ENCODE data around the gene TPM1.

TPM1 gene

DNA sequence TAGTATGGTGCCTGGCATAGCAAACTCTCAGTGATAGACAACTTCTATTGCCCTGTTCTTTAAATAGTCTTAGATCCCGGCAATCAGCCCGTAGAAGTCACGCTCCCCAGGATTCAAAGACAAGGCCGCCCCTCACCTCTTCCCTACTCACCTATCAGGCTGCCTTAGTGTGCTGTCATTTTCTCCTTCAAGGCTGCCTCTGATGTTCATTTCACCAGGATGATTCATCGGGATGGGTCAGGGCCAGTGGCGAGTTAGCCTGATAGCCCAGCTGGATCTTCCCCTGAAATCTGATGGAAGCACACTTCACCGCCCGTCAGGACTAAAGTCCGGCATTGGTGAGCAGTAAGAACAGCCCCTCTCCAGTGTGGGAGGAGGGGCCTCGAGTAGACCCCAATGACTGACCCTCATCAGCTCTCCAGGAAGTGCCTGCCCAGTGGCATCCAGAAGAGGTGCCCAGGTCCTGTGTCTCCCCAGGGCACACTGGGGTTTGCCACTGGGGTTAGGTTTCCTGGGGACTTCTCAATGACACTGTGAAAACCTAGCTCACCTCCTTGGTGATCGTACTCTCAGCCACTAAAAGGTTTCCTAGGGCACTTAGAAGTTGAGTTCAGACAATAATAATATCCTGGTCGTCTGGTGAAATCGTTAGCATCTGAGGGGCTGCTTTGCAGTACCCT is 37.5 kb downstream of the TPM1 start:
- H3K36me3 Mint-ChIP-seq (ENCODE audit: low read depth): no peaks in the 10 kb centered on the region
- H3K9me3 Mint-ChIP-seq: no peaks in the 10 kb centered on the region
- no peak for DNase-seq
- no peak overlapping the region for H3K4me3 Mint-ChIP-seq
- H3K4me1 Mint-ChIP-seq (ENCODE audit: low read depth): peaks cover 8% of the 10 kb centered on the region
- no peak overlapping the region for H3K27ac Mint-ChIP-seq
- peaks cover 17% of the 10 kb centered on the region for H3K27me3 Mint-ChIP-seq

DNA sequence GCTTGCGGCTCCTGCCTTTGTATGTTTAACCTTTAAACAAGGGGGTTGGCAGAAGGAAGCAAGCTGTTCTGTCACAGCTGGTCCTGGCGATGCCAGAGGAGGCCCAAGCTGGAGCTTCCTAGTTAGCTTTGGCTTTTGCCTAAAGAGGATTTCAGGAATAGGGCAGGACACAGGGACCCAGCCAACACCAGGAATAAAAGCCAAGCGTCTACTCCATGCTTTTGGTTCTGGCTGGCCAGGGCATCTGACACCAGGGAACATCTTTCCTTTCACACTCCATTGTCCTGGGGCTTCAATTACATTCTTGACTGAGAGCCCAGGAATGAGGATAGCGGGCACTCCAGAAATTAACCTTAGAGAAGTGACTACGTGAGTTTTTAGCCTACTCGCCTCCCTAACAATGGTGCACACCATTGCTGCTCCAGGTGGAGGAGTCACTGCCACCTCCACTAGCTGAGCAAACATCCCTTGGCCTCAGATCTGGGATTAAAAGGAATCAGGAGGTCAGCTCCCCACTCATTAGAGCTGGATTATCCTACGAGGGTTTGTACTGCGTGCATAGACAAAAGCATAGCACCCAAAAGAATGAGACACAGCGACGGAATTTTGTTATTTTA is 38.2 kb downstream of the TPM1 start:
- no peak for DNase-seq
- H3K4me3 Mint-ChIP-seq: no peak overlapping the region
- peaks cover 17% of the 10 kb centered on the region for H3K27me3 Mint-ChIP-seq
- H3K27ac Mint-ChIP-seq: no peak overlapping the region
- H3K4me1 Mint-ChIP-seq (ENCODE audit: low read depth): peaks cover 4% of the 10 kb centered on the region
- H3K36me3 Mint-ChIP-seq (ENCODE audit: low read depth): no peaks in the 10 kb centered on the region
- H3K9me3 Mint-ChIP-seq: no peaks in the 10 kb centered on the region

DNA sequence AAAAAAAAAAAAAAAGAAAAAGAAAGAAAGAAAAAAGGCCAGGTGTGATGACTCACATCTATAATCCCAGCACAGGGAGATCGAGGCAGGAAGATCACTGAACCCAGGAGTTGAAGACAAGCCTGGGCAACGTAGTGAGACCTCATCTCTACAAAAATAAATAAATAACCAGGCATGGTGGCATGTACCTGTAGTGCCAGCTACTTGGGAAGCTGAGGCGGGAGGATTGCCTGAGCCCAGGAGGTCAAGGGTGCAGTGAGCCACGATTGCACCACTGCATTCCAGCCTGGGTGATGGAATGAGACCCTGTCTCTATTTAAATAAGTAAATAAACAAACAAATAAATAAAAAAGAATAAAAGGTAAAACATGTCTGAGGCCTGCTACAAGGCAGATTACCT is 39.8 kb downstream of the TPM1 start:
- H3K36me3 Mint-ChIP-seq (ENCODE audit: low read depth): no peaks in the 10 kb centered on the region
- no peak overlapping the region for H3K27ac Mint-ChIP-seq
- no peak overlapping the region for H3K4me3 Mint-ChIP-seq
- H3K4me1 Mint-ChIP-seq (ENCODE audit: low read depth): no peaks in the 10 kb centered on the region
- no peak for DNase-seq
- H3K27me3 Mint-ChIP-seq: peaks cover 17% of the 10 kb centered on the region
- no peaks in the 10 kb centered on the region for H3K9me3 Mint-ChIP-seq

DNA sequence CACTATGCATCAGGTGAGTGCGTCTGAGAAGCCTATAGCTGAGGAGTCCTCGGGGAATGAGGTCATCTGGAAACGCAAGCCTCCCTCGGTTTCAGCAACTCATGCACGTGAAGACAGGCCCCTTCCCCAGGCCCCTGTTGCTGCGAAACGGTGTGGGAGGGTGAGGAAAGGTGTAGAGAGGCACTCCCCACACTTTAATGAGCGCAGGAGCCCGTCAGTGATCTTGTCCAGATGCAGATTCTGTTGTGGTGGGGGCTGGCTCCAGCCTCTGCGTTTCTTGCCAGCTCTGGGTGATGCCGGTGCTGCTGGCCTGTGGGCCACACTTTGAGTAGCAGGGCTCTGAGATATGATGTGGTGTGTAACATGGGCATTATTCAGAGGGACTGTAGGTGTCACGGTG is 40.5 kb downstream of the TPM1 start:
- Mint-ChIP-seq H3K4me3 (no peak overlapping the region), H3K27ac (no peak overlapping the region), H3K9me3 (no peaks in the 10 kb centered on the region), H3K27me3 (peaks cover 17% of the 10 kb centered on the region), H3K4me1 (ENCODE audit: low read depth) (no peaks in the 10 kb centered on the region), H3K36me3 (ENCODE audit: low read depth) (no peaks in the 10 kb centered on the region)
- DNase-seq: no peak

DNA sequence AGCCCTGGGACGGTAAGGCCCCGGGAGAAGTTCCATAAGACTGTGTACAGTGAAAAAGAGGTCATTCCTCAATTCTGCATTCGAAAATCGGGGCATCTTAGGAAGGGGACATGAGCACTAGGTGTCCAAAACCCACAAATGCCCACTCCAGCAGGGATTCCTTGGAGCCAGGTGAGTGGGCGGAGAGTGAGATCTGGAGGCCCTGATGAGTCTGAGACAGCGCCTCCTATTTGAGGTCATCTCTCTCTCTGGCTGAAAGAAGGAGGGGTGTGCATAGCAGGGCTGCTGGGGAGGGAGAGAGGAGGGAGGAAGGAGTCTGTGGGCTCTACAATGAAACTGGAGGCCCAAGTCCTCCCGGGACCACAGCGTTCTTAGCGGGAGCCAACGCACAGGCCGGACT is 41.0 kb downstream of the TPM1 start:
- H3K36me3 Mint-ChIP-seq (ENCODE audit: low read depth): no peaks in the 10 kb centered on the region
- no peaks in the 10 kb centered on the region for H3K9me3 Mint-ChIP-seq

DNA sequence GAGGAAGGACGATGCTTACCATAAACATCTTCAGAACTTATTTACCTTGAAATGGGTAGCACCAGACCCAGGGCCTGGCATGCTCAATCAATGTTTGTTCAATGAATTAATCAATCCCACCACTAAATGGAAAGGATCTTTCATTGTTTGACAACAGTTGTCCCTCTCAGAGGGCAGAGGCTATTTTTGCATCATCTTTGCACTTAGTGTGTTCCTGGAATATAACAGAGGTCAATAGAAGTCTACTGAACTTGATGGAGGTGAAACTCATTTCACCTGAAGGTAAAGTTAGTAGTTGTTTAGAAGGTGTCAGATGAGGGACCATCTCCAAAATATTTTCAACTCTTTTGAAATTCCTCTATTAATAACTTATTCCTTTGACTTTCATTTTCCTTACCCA is 42.3 kb downstream of the TPM1 start:
- H3K4me3 Mint-ChIP-seq: no peak overlapping the region
- DNase-seq: no peak
- no peaks in the 10 kb centered on the region for H3K36me3 Mint-ChIP-seq (ENCODE audit: low read depth)
- no peaks in the 10 kb centered on the region for H3K9me3 Mint-ChIP-seq
- H3K4me1 Mint-ChIP-seq (ENCODE audit: low read depth): no peaks in the 10 kb centered on the region
- H3K27ac Mint-ChIP-seq: no peak overlapping the region
- H3K27me3 Mint-ChIP-seq: peaks cover 13% of the 10 kb centered on the region

More for the DNA sequence above, 41.0 kb downstream of the TPM1 start:
- Mint-ChIP-seq H3K27me3 (peaks cover 16% of the 10 kb centered on the region), H3K27ac (no peak overlapping the region), H3K4me1 (ENCODE audit: low read depth) (no peaks in the 10 kb centered on the region), H3K4me3 (no peak overlapping the region)
- DNase-seq: no peak

DNA sequence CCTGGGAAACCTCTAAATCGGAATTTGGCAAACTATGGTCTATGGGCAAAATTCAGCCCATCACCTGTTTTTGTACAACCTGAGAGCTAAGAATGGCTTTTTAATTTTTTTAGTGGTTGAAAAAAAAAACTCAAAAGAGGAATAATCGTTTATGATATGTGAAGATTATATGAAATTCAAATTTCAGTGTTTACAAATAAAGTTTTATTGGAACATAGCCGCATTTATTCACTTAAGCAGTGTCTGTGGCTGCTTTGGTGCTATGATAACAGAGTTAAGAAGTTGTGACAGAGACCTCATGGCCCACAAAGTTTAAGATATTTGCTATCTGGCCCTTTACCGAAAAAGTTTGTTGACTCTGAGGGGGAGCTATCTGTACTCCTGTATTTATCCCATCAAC is 42.7 kb downstream of the TPM1 start:
- H3K4me3 Mint-ChIP-seq: no peak overlapping the region
- H3K9me3 Mint-ChIP-seq: no peaks in the 10 kb centered on the region
- no peaks in the 10 kb centered on the region for H3K36me3 Mint-ChIP-seq (ENCODE audit: low read depth)
- H3K4me1 Mint-ChIP-seq (ENCODE audit: low read depth): no peaks in the 10 kb centered on the region
- peaks cover 11% of the 10 kb centered on the region for H3K27me3 Mint-ChIP-seq
- no peak overlapping the region for H3K27ac Mint-ChIP-seq
- no peak for DNase-seq

DNA sequence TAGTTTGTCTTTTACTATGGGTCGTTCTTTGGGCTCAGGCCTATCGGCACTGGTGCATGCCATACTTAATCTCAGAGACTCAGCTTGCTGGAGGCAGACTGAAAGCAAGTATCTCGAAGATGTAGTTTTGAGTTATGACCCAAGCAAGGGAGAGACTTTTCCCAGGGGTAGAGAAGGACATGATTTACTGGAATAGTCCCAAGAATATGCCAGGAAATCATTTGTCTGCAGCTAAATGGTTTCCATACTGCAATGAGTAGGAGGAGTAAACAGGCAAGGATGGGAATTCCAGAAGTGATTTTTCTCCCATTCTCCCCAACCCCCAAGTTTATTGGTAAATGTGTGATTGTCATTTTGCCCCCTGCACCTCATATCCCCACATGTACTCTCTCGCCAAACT is 43.7 kb downstream of the TPM1 start:
- no peaks in the 10 kb centered on the region for H3K9me3 Mint-ChIP-seq
- peaks cover 4% of the 10 kb centered on the region for H3K27me3 Mint-ChIP-seq
- DNase-seq: no peak
- no peaks in the 10 kb centered on the region for H3K4me1 Mint-ChIP-seq (ENCODE audit: low read depth)
- H3K36me3 Mint-ChIP-seq (ENCODE audit: low read depth): no peaks in the 10 kb centered on the region
- no peak overlapping the region for H3K4me3 Mint-ChIP-seq
- no peak overlapping the region for H3K27ac Mint-ChIP-seq

DNA sequence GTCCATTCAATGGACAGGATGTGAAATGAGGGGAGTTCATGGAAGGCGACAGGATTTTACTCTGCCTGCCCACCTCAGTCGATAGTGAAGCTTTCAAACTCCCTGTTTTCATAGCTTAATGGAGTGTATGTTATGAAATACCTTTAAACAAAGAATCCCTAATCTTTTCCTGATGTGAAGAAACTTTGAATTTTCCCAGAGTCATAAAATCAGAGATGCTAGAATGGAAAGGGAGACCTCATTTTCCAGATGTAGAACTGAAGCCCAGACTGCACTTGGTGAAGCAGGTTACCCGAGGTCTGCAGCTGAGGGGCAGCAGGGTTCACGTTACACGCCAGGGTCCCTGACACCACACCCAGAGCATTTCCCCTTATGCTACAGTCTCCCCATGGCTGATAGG is 44.4 kb downstream of the TPM1 start:
- Mint-ChIP-seq H3K27ac (no peak overlapping the region), H3K36me3 (ENCODE audit: low read depth) (no peaks in the 10 kb centered on the region), H3K4me1 (ENCODE audit: low read depth) (no peaks in the 10 kb centered on the region), H3K9me3 (no peaks in the 10 kb centered on the region), H3K27me3 (peaks cover 4% of the 10 kb centered on the region), H3K4me3 (no peak overlapping the region)
- DNase-seq: no peak

DNA sequence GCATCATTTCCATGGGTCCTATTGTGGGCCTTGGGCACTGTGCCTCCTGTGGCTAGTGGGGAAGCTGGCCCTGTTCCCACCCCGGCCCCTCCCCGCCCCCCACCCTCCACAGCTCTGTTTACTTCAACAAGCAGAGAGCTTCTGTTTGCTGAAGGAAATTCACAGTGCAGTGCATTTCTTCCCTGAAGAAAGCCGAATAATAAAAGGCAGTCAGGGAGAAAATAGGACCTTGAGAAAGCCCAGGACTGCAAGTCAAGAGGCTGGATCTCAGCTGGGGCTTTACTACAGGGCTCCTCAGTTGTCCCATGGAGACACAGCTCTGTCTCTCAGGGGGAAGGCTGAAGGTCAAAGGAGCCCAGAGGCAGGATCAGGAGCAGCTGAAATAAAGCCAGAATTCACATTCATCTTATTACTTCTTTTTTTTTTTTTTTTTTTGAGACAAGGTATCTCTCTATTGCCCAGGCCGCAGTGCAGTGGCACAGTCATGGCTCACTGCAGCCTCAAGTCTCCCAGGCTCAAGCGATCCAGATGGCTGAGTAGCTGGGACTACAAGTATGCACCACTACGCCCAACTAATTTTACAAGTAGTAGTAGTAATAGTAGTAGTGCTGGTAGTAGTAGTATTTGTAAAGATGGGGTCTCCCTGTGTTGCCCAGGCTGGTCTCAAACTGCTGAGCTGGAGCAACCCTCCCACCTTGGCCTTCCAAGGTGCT is 46.1 kb downstream of the TPM1 start:
- Mint-ChIP-seq H3K9me3 (no peaks in the 10 kb centered on the region), H3K27ac (no peak overlapping the region), H3K36me3 (ENCODE audit: low read depth) (no peaks in the 10 kb centered on the region), H3K27me3 (peaks cover 4% of the 10 kb centered on the region), H3K4me3 (no peak overlapping the region), H3K4me1 (ENCODE audit: low read depth) (peaks cover 3% of the 10 kb centered on the region)
- no peak for DNase-seq

DNA sequence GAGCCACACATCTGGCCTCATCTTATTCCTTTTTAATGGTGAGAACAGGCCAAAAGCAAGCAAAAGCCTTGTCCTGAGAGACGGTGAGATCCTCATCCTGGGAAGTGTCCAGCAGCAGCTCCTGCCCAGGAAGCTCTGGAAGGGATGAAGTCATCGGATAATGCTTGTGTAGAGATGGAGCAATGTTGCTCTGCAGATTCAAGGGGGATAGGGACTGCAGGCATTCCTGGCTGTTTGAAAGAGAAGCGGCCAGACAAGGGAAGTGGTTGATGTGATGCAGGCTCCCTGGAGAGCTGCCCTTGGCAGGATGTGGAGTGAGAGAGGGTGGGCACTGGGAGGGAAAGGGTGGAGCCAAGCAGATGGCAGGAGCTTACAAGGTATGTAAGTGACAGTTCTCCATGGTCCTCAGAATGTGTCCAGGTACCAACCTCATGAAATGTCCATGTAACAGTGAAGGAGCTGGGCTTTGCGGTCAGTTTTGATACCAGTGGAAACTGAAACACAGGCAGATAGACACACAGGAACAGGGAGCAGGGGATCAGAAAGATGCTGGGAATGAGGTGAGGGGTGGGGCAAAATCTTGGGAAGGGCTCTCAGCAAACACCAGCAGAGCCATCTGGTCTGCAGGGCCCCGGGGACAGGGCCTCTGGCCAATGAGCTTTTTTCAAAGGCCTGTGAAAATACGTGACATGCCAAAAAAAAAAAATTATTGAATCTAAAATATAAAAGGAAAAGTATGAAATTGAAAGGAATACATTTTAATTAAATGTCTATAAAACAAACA is 46.9 kb downstream of the TPM1 start:
- H3K27me3 Mint-ChIP-seq: peaks cover 4% of the 10 kb centered on the region
- H3K27ac Mint-ChIP-seq: no peak overlapping the region
- H3K9me3 Mint-ChIP-seq: no peaks in the 10 kb centered on the region
- DNase-seq: no peak
- H3K4me3 Mint-ChIP-seq: no peak overlapping the region
- H3K4me1 Mint-ChIP-seq (ENCODE audit: low read depth): peaks cover 3% of the 10 kb centered on the region
- no peaks in the 10 kb centered on the region for H3K36me3 Mint-ChIP-seq (ENCODE audit: low read depth)

DNA sequence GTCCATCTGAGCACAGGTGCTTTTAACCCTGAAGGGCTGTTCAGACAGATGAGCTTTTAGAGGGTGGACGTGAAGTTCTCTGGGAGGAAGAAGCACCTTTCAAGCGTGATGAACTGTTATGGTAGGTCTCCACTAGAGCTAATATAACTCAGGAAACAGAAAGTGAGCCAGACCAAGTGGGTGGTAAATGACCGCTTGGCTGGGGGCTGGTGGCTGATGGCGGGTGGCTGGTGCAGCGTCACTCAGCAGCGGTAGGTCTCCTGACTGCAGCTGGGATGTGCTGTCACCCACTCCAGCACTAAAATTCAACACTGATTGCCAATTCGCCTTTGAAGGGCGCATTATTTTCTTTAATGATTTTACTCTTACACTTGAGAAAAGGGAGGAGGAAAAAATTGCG is 47.9 kb downstream of the TPM1 start:
- Mint-ChIP-seq H3K4me1 (ENCODE audit: low read depth) (peaks cover 3% of the 10 kb centered on the region), H3K4me3 (no peak overlapping the region), H3K27ac (no peak overlapping the region), H3K9me3 (no peaks in the 10 kb centered on the region), H3K27me3 (peaks cover 4% of the 10 kb centered on the region), H3K36me3 (ENCODE audit: low read depth) (no peaks in the 10 kb centered on the region)
- no peak for DNase-seq

DNA sequence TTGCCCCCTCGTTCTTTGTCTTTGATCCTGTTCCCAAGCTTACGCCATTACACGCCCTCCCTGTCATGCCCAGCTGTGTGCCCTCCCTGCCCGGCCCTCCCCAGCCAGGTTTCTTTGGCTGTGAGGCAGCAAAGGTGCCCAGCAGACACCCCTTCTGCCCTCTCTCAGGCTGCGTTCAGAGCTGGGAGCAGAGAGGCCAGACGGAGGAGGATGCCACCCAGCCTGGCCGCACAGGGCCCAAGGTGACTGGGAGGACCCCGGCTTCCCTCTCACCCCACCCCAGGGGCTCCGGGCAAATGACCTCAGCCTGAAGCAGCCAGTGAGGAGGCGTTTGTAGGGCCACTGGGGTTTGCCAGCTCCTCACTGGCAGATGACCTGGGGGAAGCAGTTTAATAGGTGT is 48.3 kb downstream of the TPM1 start:
- no peak for DNase-seq
- no peak overlapping the region for H3K4me3 Mint-ChIP-seq
- no peaks in the 10 kb centered on the region for H3K36me3 Mint-ChIP-seq (ENCODE audit: low read depth)
- H3K9me3 Mint-ChIP-seq: no peaks in the 10 kb centered on the region
- no peak overlapping the region for H3K27ac Mint-ChIP-seq
- H3K4me1 Mint-ChIP-seq (ENCODE audit: low read depth): peaks cover 3% of the 10 kb centered on the region
- peaks cover 4% of the 10 kb centered on the region for H3K27me3 Mint-ChIP-seq

DNA sequence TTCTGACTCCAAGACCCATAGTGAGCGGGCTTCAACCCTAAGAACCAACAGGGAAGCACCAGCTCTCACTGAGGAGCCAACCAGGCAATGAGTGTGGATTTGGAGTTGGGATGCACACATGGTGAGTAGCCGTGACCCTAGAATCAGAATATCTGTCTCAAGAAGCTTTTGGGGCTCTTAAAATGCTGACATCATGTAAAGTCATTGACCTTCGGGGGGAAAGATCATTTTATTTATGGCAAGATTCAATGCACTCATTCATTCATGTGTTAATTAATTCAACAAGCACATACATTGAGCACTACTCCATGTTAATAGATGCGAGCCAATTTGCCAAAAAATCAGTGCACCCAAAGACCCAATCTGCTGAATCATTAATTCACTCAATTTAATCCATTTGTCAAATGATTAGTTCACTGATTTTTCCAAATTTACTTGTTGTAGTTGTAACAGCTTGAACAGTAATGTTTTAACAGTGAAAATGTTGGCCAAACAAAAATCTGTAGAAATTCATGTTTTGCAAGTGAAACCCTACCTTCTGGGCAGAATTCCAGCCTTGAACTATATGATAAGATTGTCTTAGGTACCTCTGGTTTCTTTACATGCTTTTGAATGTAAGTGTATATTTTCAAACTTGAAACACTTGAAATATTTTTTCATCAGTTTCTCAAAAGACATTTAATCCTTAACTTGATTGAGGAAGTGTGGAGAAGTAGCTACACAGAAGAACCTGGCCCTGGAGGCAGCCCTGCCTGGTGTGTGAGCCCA is 49.3 kb downstream of the TPM1 start:
- Mint-ChIP-seq H3K4me1 (ENCODE audit: low read depth) (peaks cover 3% of the 10 kb centered on the region), H3K4me3 (no peak overlapping the region), H3K27ac (no peak overlapping the region), H3K9me3 (no peaks in the 10 kb centered on the region), H3K27me3 (peaks cover 4% of the 10 kb centered on the region), H3K36me3 (ENCODE audit: low read depth) (no peaks in the 10 kb centered on the region)
- no peak for DNase-seq

All from activated T-cell treated with anti-CD3 and anti-CD28 coated beads, Interleukin-2, amount 50 U/mL, for 24 hours (primary cell).